Retinal pigment epithelial cell (primary cell): ENCODE data around the gene IGSF8.
A peak's percentile ranks its signal among the peaks of the same experiment; 100 is the strongest.

Source experiments
- DNase-seq: peaks from one replicate; pipeline ENCODE4 v3.0.0-alpha.2; 2010; ENCODE audit warnings: low read depth
- H3K4me3 ChIP-seq: 2 replicates; pipeline ENCODE4 v1.5.1; 2011; ENCODE audit warnings: mild to moderate bottlenecking, low read length, control low read depth, moderate library complexity
- CTCF ChIP-seq: conservative IDR thresholded peaks from 2 replicates; pipeline ENCODE4 v1.5.1; 2011; ENCODE audit warnings: low read depth, low read length, control low read depth, inconsistent platforms

IGSF8 gene

GRCh38 chr1:160075836-160076235 is 22.6 kb downstream of the IGSF8 start:
- TF ChIP-seq CTCF, result no peak
- DNase-seq, result no peak
- no peak overlapping the region for H3K4me3 ChIP-seq

- no peak for TF ChIP-seq CTCF
- DNase-seq, result no peak
- H3K4me3 ChIP-seq, result no peak overlapping the region
Measured at GRCh38 chr1:160074865-160075264, 23.6 kb downstream of the IGSF8 start.

GRCh38 chr1:160071289-160071688 is 27.1 kb downstream of the IGSF8 start:
- DNase-seq, result no peak
- TF ChIP-seq CTCF, result no peak
- no peak overlapping the region for H3K4me3 ChIP-seq

- peak overlapping the region; percentile 56 for H3K4me3 ChIP-seq
- TF ChIP-seq CTCF, result no peak
Measured at GRCh38 chr1:160070243-160071163, 27.9 kb downstream of the IGSF8 start.

GRCh38 chr1:160069460-160070231 is 28.8 kb downstream of the IGSF8 start, which contains the start of gene KCNJ10:
TSS of gene KCNJ10 (minus strand) at chr1:160070160. CDS start at chr1:160042532, 27,628 bp downstream.
- TF ChIP-seq CTCF, result no peak
- peak within 1 kb of the TSS; percentile 56 for H3K4me3 ChIP-seq

More at GRCh38 chr1:160070243-160071163, 27.9 kb downstream of the IGSF8 start:
- DNase-seq, result no peak

GRCh38 chr1:160068225-160068624 is 30.2 kb downstream of the IGSF8 start:
- DNase-seq, result no peak
- no peak for TF ChIP-seq CTCF
- H3K4me3 ChIP-seq, result no peak overlapping the region

More at GRCh38 chr1:160069460-160070231, 28.8 kb downstream of the IGSF8 start, which contains the start of gene KCNJ10:
- no peak for DNase-seq
